HG03558 (cell line): ENCODE results near the gene RBM28.

Experiments used
- ATAC-seq: cut with Tn5 transposase; IDR thresholded peaks from one replicate; pipeline ENCODE4 v1.9.1; 2021; ENCODE audit warnings: moderate number of reproducible peaks; ENCODE audit not compliant: unreplicated experiment; ENCODE audit errors: extremely low read depth

RBM28 gene

GRCh38 chr7:128351296-128352152 lies 7.8 kb upstream of the RBM28 start:
- no peak for ATAC-seq

- no peak for ATAC-seq
Measured at GRCh38 chr7:128350708-128351295, 7.1 kb upstream of the RBM28 start.

GRCh38 chr7:128349466-128349825 lies 5.7 kb upstream of the RBM28 start:
- ATAC-seq = no peak

DNA sequence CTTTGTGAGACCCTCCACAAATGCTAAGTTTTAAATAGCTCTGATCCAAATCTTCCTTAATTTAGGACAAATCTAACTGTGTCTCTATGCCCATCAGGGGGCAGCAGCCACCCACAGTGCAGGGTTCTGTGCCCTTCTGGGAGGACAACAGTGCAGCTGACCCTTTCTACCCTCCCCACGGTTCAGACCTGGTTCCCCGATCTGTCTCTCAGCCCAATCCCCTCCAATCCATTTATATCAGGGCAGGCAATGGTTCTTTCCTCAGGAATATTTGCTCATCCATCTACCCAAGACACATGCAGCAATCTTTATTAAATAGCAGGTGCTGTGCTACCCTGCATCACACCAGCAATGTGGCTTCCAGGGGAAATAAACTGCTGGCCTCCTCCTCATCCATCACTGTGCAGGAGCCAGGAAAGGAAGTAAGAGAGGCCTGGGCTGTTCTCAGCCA lies 4.0 kb upstream of the RBM28 start:
- ATAC-seq = no peak

GRCh38 chr7:128344431-128344774 lies 695 bp upstream of the RBM28 start:
- no peak for ATAC-seq

DNA sequence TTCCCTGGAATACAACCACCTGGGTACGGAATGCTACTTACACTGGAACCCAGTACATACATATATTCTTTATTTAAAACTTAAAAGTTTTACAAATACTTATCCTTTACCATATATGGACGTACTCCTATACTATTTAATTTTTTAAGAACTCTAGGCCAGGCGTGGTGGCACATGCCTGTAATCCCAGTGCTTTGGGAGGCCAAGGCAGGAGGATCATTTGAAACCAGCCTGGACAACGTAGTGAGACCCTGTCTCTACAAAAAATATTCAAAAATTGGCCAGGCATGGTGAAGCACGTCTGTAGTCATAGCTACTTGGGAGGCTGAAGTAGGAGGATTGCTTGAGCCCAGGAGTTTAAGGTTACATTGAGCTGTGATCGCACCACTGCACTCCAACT lies 2.0 kb downstream of the RBM28 start:
- no peak for ATAC-seq

GRCh38 chr7:128335730-128336129 lies 8.0 kb downstream of the RBM28 start:
- no peak for ATAC-seq

- no peak for ATAC-seq
Measured at GRCh38 chr7:128324368-128324680, 19.4 kb downstream of the RBM28 start.

GRCh38 chr7:128323459-128324367 lies 20.0 kb downstream of the RBM28 start:
- no peak for ATAC-seq

DNA sequence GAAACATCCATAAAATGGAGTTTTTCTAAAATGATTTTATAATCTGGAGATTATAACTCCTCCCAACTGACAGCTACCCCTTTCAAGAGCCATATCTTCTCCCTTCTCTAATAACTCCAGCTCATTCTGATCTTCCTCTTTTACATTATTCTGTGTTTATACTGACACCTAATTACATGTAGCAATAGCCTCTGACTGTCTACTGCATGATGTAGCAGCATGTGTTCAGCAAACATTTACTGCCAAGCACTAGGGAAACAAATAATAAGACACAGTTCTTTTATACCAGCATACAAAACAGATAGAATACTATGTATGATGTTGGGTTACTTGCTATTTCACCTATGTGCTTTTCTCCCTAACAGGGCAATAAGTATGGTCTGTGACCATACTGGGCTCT lies 20.7 kb downstream of the RBM28 start:
- no peak for ATAC-seq

- ATAC-seq = no peak
Measured at GRCh38 chr7:128322040-128322643, 21.6 kb downstream of the RBM28 start.

DNA sequence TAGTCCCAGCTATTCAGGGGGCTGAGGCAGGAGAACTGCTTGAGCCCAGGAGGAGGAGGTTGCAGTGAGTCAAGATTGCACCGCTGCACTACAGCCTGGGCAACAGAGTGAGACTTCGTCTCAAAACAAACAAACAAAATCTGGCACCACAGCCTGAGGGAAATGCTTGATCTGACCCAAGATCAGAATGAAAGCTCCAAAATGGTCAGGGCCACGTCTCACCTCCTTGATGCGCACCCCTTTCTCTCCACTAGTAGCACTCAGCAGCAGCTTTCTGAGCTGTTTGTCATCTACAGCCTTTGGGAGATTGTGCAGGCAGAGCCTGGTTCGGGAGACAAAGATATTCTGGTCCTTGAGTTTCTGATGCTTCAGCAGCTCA lies 22.7 kb downstream of the RBM28 start:
- ATAC-seq = no peak

- ATAC-seq = no peak
Measured at GRCh38 chr7:128318691-128319090, 25.0 kb downstream of the RBM28 start.

GRCh38 chr7:128311013-128311412 lies 32.7 kb downstream of the RBM28 start:
- no peak for ATAC-seq

DNA sequence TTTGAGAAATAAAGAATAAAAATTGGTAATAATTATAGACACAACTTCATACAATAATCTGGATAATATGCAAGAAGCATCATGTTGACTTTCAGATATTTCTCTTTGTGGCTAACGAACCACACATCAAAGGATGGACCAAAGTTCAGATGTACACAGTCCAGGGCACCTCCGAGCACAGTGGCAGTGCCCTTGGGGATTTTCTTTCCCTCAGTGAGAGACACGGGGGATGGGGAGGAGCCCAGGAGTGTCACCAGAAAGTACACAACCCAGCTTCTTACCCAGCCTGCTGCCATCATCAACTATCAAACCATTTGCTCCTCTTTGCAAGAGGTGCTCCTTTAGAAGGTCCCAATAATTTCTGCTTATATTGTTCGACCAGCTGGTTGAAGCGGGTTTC lies 33.2 kb downstream of the RBM28 start:
- no peak for ATAC-seq

- no peak for ATAC-seq
Measured at GRCh38 chr7:128309976-128310375, 33.7 kb downstream of the RBM28 start.

DNA sequence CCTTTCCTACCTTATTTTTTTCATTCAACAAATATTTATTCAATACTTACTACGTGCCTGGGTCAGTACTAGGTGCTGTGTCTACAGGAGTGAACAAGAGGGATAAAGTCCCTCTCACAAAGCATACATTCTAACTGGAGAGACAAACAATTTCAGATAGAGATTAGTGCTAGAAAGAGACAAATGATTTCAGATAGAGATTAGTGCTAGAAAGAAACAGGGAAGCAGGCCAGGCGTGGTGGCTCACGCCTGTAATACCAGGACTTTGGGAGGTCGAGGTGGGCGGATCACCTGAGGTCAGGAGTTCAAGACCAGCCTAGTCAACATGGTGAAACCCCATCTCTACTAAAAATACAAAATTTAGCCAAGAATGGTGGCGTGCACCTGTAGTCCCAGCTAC lies 34.6 kb downstream of the RBM28 start:
- ATAC-seq = no peak

DNA sequence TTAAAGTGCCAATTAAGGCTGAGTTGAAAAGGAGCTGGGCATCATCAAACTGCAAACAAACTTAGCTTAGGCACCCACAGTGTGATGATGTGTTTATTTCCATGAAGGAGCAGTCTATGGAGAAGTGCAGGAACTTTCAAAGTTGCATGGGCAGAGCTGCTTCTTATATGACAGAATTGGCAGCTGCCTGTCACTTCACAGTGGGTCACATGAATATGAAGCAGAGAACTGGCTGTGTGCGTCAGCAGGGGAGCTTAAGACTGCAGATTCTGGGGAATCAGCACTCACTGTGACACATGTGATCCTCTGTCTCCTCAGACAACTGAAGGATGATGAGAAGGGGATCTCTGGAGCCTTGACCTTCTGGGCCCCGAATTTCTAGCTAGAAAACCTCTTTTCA lies 36.6 kb downstream of the RBM28 start:
- no peak for ATAC-seq

DNA sequence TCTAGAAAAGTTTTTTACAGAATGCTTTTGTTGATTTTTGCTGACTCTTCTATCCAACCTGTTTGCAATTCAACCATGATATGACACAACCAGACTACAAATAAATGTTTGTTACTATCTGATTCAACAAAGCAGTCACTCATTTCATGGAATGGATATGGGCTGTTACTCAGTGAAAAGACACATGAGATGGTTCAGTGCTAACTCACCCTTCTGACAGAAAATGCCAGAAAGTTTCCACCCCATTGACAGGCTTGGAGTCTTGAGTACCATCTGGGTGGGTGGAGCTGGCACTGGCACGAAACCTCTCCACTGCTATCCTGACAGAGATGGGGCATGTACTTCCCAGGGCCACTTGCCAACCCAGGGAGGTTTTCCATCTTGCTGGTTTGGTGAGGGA lies 39.5 kb downstream of the RBM28 start:
- ATAC-seq = no peak

DNA sequence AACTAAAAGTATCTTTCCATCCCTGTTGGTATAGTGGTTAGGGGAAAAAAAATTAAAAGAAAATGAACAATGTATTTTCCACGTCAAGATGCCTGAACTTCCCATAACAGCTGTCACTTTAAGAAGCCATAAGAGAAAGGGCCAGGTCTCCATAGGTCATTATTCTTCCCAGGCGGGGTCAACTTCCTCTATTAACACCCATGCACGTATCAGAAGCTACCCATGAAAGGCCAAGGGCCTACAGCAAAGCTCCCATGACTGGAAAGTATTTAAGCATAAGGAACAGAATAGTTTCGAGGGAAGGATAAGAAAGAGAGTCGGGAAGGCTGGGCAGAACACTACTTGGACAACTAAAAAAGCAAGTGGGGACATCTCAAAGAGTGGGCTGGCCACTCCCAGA lies 40.1 kb downstream of the RBM28 start:
- ATAC-seq = no peak

DNA sequence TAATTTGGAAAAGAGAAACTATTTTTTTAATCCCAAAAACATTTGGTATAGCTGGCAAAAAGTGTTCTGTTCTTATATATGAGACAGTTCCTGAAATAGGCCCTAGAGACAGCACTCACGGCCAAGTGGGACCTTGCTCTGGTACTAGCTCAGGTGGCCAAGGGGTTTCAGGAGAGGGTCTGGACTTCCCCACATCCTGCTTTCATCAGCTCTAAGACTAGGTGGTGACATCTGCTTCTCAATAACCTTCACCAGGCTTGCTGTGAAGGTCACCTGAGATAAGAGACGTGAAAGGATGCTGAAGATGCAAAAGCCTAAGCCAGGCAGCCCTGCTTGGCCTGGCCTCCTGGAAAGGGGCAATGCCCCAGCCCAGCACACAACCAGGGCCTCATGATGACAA lies 40.6 kb downstream of the RBM28 start:
- ATAC-seq = no peak
